Transverse colon (tissue), 4 donors: Measurements from ENCODE around the gene ATF5. TPM values are rescaled to one million over a fixed set of nuclear protein-coding genes. Genes with fewer than 3 reads are reported as not detected.

Experiments used
- DNase-seq: peaks from one replicate; pipeline ENCODE4 v3.0.0-alpha.2; 2019
- H3K27ac ChIP-seq, 4 donors: fragments of 200-600 bp; sonication (generic); 2 replicates each; pipeline ENCODE4 v1.5.1; 2016 to 2018; ENCODE audit warnings: inconsistent platforms in 4 of 4
- H3K27me3 ChIP-seq: fragments of 200-600 bp; sonication (generic); 2 replicates; pipeline ENCODE4 v1.5.1; 2017; ENCODE audit warnings: inconsistent platforms
- H3K36me3 ChIP-seq, 4 donors: fragments of 200-600 bp; sonication (generic); 2 replicates each; pipeline ENCODE4 v1.5.1; 2017 to 2019; ENCODE audit warnings: inconsistent platforms in 4 of 4
- H3K4me1 ChIP-seq, 4 donors: fragments of 200-600 bp; sonication (generic); 2 replicates each; pipeline ENCODE4 v1.5.1; 2017 to 2020; ENCODE audit warnings: inconsistent platforms in 4 of 4
- H3K4me3 ChIP-seq, 4 donors: fragments of 200-600 bp; sonication (generic); 1 replicate in 1 of 4; 2 replicates in 3 of 4; pipeline versions ENCODE4 v1.5.1 to v1.6.1; 2017 to 2019; ENCODE audit warnings: inconsistent platforms in 4 of 4
- H3K9me3 ChIP-seq, 2 donors: fragments of 200-600 bp; sonication (generic); 2 replicates each; pipeline ENCODE4 v1.5.1; 2017 to 2019; ENCODE audit warnings: inconsistent platforms in 2 of 2
- CTCF ChIP-seq, 5 experiments: fragments of 200-600 bp in 3 of 5; fragments of 450-650 bp in 2 of 5; sonication (generic) in 3 of 5; IDR thresholded peaks; 1 replicate in 2 of 5; 2 replicates in 3 of 5; pipeline ENCODE4 v1.5.1; 2016 to 2017; ENCODE audit warnings: antibody characterized with exemption in 5 of 5, inconsistent platforms in 3 of 5, mild to moderate bottlenecking in 2 of 5, moderate library complexity in 1 of 5
- EP300 ChIP-seq: sonication (generic); formaldehyde crosslinking; IDR thresholded peaks from one replicate; pipeline ENCODE4 v1.6.1; 2017; ENCODE audit warnings: antibody characterized with exemption, low read depth
- POLR2A ChIP-seq: fragments of 450-650 bp; IDR thresholded peaks from one replicate; pipeline ENCODE4 v1.6.1; 2016; ENCODE audit warnings: antibody characterized with exemption, mild to moderate bottlenecking, moderate library complexity
- POLR2AphosphoS5 ChIP-seq, 3 donors: sonication (generic); formaldehyde crosslinking; IDR thresholded peaks; one replicate each; pipeline ENCODE4 v1.6.1; 2016; ENCODE audit warnings: antibody characterized with exemption in 3 of 3
- WGBS, 2 donors: methylation state at CpG; one replicate each; pipeline ENCODE4 v1.1.5; 2018; ENCODE audit warnings: low coverage in 1 of 2; 5-methylcytosine and 5-hydroxymethylcytosine counted together
- in situ Hi-C, 4 donors: fragments of 200-750 bp; cut with MboI; loops; one replicate each; pipeline versions ENCODE4 v1.15.0 to v1.15.1; 2017; ENCODE audit warnings: low sequenced_read_pairs in 3 of 4, low pct_ligation_motif_present in 1 of 4, low pct_unique_long_range_greater_than_20kb in 1 of 4
- intact Hi-C: fragments of 100-400 bp; cut with DNase I; formaldehyde crosslinking; loops from one replicate; pipeline ENCODE4 v1.15.1; 2023; ENCODE audit warnings: low total_unique reads
- total RNA-seq, 4 donors: library from RNA; depleted of rRNA; stranded (reverse); fragments of >200 nt; gene quantifications; one replicate each; pipeline ENCODE4 v1.1.0, GENCODE V29; 2016

The ATF5 gene
- total RNA-seq, 4 donors from 2014 or later: 2.6 to 10.5 (median 5.4) TPM

- in situ Hi-C loops (loop anchor here in 2 of 4 donors (10.0 kb wide), 1 partner anchor 53 kb away; no protein-coding TSS in a partner anchor), intact Hi-C loops (loop anchor here (5.0 kb wide), 1 partner anchor 115 kb away; no protein-coding TSS in a partner anchor)
- DNase-seq: no peak
- WGBS, 2 donors: 87 to 93% methylated on average over 3 to 5 of the region's 5 CpGs
- TF ChIP-seq POLR2AphosphoS5 (IDR thresholded peaks at IDR 0.05): no peak
- H3K4me1 ChIP-seq: peaks cover 6 to 21% (median 13%) of the 10 kb centered on the region in 4 donors
- H3K27ac ChIP-seq: no peak overlapping the region
- H3K9me3 ChIP-seq: no peaks in the 10 kb centered on the region
- no peaks in the 10 kb centered on the region for H3K36me3 ChIP-seq
- H3K27me3 ChIP-seq: no peaks in the 10 kb centered on the region
- no peak overlapping the region for H3K4me3 ChIP-seq
These were observed 3.0 kb downstream of the ATF5 start for GRCh38 chr19:49932041-49932451.

- Histone ChIP-seq H3K4me3 (no peak overlapping the region), H3K27me3 (no peaks in the 10 kb centered on the region), H3K4me1 (peaks cover 4 to 18% (median 10%) of the 10 kb centered on the region in 4 donors), H3K27ac (no peak overlapping the region), H3K9me3 (no peaks in the 10 kb centered on the region), H3K36me3 (no peaks in the 10 kb centered on the region)
- DNase-seq: no peak
- WGBS, 2 donors: 95% methylated on average over 8 to 25 of the region's 25 CpGs
- TF ChIP-seq CTCF (IDR thresholded peaks at IDR 0.05) (no peak), POLR2AphosphoS5 (IDR thresholded peaks at IDR 0.05) (no peak), EP300 (no peak), POLR2A (no peak)
- in situ Hi-C loops (loop anchor here in 2 of 4 donors (10.0 kb wide), 1 partner anchor 52 kb away; no protein-coding TSS in a partner anchor), intact Hi-C loops (loop anchor here (5.0 kb wide), 1 partner anchor 115 kb away; no protein-coding TSS in a partner anchor)
These were observed 3.7 kb downstream of the ATF5 start for GRCh38 chr19:49932731-49933131.

GRCh38 chr19:49933643-49934042 is 4.6 kb downstream of the ATF5 start:
- in situ Hi-C loops (loop anchor here in 2 of 4 donors (10.0 kb wide), 1 partner anchor 51 kb away; no protein-coding TSS in a partner anchor), intact Hi-C loops (loop anchor here (5.0 kb wide), 1 partner anchor 114 kb away; no protein-coding TSS in a partner anchor)
- WGBS, 2 donors: 93 to 95% methylated on average over 6 to 8 of the region's 8 CpGs
- no peaks in the 10 kb centered on the region for H3K27me3 ChIP-seq
- peaks cover 2 to 14% (median 8%) of the 10 kb centered on the region in 4 donors for H3K4me1 ChIP-seq
- H3K36me3 ChIP-seq: no peaks in the 10 kb centered on the region
- no peak overlapping the region for H3K4me3 ChIP-seq
- no peak for DNase-seq
- no peak for TF ChIP-seq EP300
- TF ChIP-seq POLR2AphosphoS5 (IDR thresholded peaks at IDR 0.05): no peak
- TF ChIP-seq CTCF (IDR thresholded peaks at IDR 0.05): no peak
- TF ChIP-seq POLR2A: no peak
- H3K27ac ChIP-seq: no peak overlapping the region
- no peaks in the 10 kb centered on the region for H3K9me3 ChIP-seq

- in situ Hi-C loops: loop anchor here in 3 of 4 donors (5.0 to 10.0 kb wide), 2 partner anchors 46 to 48 kb away; no protein-coding TSS in a partner anchor
- DNase-seq: no peak
- TF ChIP-seq CTCF (IDR thresholded peaks at IDR 0.05): no peak
- Histone ChIP-seq H3K4me3 (no peak overlapping the region), H3K9me3 (no peaks in the 10 kb centered on the region), H3K27me3 (no peaks in the 10 kb centered on the region), H3K27ac (no peak overlapping the region), H3K36me3 (no peaks in the 10 kb centered on the region), H3K4me1 (peaks cover 2 to 8% (median 5%) of the 10 kb centered on the region in 4 donors)
- 62 to 81% methylated on average over 5 of the region's 5 CpGs for WGBS, 2 donors
- intact Hi-C loops: loop anchor here (5.0 kb wide), 1 partner anchor 46 kb away; no protein-coding TSS in a partner anchor
These were observed 7.5 kb downstream of the ATF5 start for GRCh38 chr19:49936549-49936948.
